Stimulated activated CD4-positive, alpha-beta T cell treated with anti-CD3 and anti-CD28 coated beads, Interleukin-4, amount 100 ng/mL, for 48 hours (primary cell): ENCODE data around the gene ZBTB33.

Experiments
- DNase-seq, 2 donors: peaks; one replicate each; pipeline ENCODE4 v3.0.0-alpha.2; 2020; ENCODE audit warnings: low read depth in 2 of 2

The ZBTB33 gene, protein sequence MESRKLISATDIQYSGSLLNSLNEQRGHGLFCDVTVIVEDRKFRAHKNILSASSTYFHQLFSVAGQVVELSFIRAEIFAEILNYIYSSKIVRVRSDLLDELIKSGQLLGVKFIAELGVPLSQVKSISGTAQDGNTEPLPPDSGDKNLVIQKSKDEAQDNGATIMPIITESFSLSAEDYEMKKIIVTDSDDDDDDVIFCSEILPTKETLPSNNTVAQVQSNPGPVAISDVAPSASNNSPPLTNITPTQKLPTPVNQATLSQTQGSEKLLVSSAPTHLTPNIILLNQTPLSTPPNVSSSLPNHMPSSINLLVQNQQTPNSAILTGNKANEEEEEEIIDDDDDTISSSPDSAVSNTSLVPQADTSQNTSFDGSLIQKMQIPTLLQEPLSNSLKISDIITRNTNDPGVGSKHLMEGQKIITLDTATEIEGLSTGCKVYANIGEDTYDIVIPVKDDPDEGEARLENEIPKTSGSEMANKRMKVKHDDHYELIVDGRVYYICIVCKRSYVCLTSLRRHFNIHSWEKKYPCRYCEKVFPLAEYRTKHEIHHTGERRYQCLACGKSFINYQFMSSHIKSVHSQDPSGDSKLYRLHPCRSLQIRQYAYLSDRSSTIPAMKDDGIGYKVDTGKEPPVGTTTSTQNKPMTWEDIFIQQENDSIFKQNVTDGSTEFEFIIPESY

GRCh38 chrX:120250522-120251271, at the start of gene ZBTB33:
Gene ZBTB33, plus strand, starts transcription at chrX:120250812. Its CDS starts 2,604 bp downstream, at chrX:120253416.
- peak; percentile 66 to 81 for DNase-seq

- no peak for DNase-seq
Measured at GRCh38 chrX:120200851-120201250, 49.8 kb upstream of the ZBTB33 start.

DNA sequence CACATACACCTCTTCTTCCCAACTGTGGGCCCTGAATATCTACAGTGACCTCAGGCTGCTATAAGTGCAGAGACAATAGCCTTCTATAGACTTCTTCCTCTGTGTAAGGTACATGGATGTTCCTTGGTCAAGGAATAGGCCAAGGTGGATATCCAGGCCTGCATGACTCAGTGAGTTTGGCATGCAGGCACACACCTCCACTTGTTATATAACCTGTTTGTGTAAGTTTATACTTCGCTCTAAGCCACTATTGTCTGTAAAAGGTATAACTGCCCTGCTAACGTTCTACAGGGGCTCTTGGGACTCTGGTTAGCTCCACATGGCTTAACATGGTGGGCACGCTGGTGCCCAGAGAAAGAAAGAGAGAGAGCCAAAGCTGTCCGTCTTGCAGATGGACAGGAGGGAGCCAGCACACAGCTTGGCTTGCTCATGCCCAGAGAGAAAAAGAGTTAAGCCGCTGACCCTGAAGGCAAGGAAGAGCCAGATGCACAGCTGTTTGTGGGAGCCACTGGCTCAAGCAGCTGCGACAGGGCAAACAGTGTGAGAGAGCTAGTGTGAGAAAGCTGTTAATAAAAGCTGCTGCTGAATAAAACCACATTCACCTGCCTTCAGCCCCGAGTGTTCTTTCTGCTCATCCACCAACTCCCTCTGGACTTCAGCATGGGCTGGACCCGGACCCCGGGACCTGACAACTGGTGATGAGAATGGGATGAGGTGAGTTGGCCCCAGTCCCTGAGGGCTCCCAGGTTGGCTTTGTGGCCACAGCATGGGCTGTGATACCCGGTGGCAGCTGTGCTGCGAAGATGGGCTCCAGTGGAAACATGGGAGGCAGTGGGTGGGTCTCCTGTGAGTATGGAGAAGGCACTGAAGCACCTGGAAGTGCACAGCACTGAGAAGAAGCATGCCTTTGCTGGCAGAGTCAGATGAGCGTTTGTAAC, 44.5 kb upstream of the ZBTB33 start:
- no peak for DNase-seq

- DNase-seq = no peak
Measured at GRCh38 chrX:120207009-120207605, 43.5 kb upstream of the ZBTB33 start.

GRCh38 chrX:120213438-120214265, 37.0 kb upstream of the ZBTB33 start:
- DNase-seq = peak; percentile 28 to 44

GRCh38 chrX:120223374-120223773, 27.2 kb upstream of the ZBTB33 start:
- DNase-seq = no peak

DNA sequence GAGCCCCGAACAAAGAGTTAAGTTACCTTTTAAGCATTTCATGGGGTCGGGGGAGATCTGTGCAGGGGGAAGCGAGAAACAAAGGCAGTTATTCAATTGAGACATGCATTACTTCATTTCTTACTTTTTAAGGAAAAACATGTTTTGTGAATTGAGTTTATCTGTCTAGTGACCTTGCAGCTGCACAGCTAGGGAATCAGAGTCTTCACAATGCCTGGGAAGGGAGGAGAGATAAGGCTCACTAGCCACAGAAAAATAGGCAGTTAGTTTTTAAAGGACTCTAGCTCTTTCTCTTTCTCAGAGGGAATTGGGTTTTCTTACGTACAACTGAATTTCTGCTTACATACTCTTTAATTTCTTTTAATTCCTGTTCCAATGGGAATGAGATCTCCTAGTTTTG, 26.2 kb upstream of the ZBTB33 start:
- no peak for DNase-seq

GRCh38 chrX:120228187-120228908, 22.3 kb upstream of the ZBTB33 start:
- no peak for DNase-seq

DNA sequence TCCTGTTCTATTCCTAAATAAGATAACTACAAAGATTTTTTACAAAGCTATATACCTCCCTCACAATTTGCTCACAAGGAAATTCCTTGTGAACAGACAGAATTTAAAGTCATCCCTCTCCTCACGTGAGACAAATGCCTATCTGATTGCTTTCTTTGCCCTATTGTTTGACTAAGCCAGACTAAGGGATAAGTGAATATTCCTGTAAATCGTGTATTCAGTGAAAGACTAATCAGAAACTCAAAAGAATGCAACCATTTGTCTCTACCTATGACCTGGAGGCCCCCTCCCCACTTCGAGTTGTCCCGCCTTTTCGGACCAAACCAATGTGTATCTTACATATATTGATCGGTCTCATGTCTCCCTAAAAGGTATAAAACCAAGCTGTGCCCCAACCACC, 15.3 kb upstream of the ZBTB33 start:
- no peak for DNase-seq

- no peak for DNase-seq
Measured at GRCh38 chrX:120236687-120237479, 13.7 kb upstream of the ZBTB33 start.

GRCh38 chrX:120238933-120239332, 11.7 kb upstream of the ZBTB33 start:
- DNase-seq = no peak

DNA sequence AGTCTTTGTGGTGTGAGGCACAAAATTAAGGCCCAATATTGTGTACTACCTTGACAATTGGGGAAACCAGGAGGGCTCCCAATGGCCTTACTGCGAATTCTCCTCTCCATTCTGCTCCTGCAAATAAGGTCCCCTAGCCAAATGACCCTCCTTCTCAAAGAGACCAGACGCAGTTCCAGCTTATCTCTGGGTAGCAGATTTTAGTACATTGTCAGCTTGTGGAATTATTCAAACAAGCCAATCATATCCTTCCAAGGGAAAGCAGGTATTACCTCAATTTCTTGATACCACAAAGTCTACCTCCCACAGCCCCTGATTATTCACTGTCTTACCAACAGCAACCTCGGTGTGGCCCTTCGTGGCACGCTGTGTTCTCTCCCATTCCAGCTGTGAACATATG, 7.8 kb upstream of the ZBTB33 start:
- DNase-seq = no peak

GRCh38 chrX:120244395-120244734, 6.2 kb upstream of the ZBTB33 start:
- no peak for DNase-seq

DNA sequence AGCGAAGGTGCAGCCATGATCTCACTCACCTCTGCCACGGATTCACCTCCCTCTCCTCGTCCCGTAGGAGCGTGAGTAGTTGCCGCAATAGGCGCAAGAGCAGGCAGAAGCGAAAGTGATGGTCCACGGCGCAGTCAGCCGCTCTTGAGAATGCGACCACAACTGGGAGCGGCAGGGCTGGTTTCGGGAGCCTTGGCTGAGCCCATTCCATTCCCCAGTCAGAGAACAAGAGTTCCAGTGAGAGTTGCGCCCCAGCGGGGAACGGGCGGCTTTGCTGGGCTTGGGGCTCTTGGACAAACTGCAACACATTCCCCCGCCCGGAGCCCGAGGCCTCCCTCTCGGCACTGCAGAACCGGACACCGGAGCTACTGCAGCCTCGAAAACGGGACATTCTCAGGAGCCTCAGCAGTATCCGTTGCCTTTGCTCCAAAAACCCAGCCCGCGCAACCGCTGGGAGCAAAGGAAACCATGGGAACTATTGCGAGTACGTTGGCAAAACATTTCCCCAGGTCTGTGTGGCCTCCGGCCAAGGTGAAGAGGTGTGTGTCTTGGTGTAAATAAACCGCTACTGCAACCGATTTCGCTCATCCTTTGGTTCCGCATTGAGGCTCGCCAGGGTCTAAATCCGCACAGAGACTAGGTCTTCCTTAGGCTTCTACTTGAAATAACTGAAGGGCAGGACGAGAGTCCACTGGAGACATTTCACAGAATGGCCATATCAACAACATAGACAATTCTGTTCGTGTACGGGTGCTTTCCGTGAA, 5.7 kb upstream of the ZBTB33 start:
- DNase-seq = peak; percentile 33 to 35

- DNase-seq = peak; percentile 1 to 10
Measured at GRCh38 chrX:120251471-120252011, 929 bp downstream of the ZBTB33 start.

DNA sequence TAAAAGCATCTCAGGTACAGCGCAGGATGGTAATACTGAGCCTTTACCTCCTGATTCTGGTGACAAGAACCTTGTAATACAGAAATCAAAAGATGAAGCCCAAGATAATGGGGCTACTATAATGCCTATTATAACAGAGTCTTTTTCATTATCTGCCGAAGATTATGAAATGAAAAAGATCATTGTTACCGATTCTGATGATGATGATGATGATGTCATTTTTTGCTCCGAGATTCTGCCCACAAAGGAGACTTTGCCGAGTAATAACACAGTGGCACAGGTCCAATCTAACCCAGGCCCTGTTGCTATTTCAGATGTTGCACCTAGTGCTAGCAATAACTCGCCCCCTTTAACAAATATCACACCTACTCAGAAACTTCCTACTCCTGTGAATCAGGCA, 3.2 kb downstream of the ZBTB33 start:
- no peak for DNase-seq

GRCh38 chrX:120260369-120260768, 9.8 kb downstream of the ZBTB33 start:
- no peak for DNase-seq
